Erythroblast (primary cell): ENCODE data around the gene NCCRP1.

Experiments used
- GATA1 ChIP-seq: IDR thresholded peaks from 2 replicates; pipeline ENCODE4 v1.6.1; 2011; ENCODE audit warnings: low read depth, mild to moderate bottlenecking, control low read depth, low read length, moderate library complexity
- POLR2A ChIP-seq: IDR thresholded peaks from 2 replicates; pipeline ENCODE4 v1.6.1; 2011; ENCODE audit warnings: mild to moderate bottlenecking, low read length

DNA sequence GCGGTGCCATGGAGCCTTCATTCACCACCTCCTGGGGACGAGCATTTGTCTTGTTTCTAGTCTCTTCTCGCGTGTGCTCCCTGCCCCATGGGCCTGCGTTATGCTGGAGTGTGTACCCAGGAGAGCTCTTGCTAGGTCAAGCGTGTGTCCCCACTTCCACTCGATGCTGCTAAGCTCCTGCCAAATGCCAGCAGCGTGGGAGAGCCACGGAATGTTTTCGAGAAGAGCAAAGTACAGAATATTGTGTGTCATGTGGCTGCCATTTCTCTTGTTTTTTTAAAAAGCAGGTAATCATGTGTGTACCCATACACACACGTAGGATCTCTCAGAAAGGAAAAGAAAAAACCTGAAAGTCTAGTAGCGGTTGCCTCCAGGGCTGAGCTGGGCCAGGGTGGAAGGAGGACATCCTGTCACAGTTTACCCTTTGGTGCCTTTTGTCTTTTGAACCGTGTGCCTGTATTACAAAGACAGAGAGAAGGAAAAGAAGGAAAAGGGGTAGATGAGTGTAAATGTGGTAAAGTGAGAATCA is 42.6 kb upstream of the NCCRP1 start:
- TF ChIP-seq POLR2A (no peak), GATA1 (no peak)
